WI38 (cell line): Measurements from ENCODE around the gene MCF2L2.

Experiments used
- H3K4me3 ChIP-seq: 2 replicates; pipeline ENCODE4 v1.5.1; 2011; ENCODE audit warnings: low read depth, mild to moderate bottlenecking, control low read depth, low read length
- TF ChIP-seq, protein P1 (sequence below): IDR thresholded peaks from 2 replicates; pipeline ENCODE4 v1.5.1; 2012; ENCODE audit warnings: low read depth, mild to moderate bottlenecking, control low read depth, low read length

MCF2L2 gene

DNA sequence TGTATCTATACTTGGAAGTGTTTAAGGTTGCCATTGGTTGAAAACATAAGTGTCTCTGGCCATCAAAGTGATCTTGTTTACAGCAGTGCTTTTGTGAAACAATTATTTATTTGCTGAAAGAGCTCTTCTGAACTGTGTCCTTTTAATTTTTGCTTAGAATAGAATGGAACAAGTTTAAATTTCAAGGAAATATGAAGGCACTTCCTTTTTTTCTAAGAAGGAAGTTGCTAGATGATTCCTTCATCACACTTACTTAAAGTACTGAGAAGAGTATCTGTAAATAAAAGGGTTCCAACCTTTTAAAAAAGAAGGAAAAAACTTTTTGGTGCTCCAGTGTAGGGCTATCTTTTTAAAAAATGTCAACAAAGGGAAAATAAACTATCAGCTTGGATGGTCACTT is 155.6 kb downstream of the MCF2L2 start:
- TF ChIP-seq, protein P1, sequence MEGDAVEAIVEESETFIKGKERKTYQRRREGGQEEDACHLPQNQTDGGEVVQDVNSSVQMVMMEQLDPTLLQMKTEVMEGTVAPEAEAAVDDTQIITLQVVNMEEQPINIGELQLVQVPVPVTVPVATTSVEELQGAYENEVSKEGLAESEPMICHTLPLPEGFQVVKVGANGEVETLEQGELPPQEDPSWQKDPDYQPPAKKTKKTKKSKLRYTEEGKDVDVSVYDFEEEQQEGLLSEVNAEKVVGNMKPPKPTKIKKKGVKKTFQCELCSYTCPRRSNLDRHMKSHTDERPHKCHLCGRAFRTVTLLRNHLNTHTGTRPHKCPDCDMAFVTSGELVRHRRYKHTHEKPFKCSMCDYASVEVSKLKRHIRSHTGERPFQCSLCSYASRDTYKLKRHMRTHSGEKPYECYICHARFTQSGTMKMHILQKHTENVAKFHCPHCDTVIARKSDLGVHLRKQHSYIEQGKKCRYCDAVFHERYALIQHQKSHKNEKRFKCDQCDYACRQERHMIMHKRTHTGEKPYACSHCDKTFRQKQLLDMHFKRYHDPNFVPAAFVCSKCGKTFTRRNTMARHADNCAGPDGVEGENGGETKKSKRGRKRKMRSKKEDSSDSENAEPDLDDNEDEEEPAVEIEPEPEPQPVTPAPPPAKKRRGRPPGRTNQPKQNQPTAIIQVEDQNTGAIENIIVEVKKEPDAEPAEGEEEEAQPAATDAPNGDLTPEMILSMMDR = no peak
- H3K4me3 ChIP-seq = no peak overlapping the region

DNA sequence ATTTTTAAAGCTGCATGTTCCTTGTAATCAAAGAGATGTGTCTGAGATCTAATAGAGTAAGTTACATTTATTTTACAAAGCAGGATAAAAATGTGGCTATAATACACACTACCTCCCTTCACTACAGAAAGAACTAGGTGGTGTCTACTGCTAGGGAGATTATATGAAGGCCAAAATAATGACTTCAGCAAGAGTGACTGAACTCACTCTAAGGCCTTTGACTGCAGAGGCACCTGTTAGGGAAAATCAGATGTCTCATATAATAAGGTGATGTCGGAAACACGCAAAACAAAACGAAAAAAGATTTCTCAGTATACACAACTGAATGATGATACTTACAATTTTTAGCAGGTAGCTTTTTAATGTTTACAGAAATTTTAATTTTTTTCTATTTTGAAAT is 156.3 kb downstream of the MCF2L2 start:
- TF ChIP-seq, protein P1 = no peak
- no peak overlapping the region for H3K4me3 ChIP-seq

DNA sequence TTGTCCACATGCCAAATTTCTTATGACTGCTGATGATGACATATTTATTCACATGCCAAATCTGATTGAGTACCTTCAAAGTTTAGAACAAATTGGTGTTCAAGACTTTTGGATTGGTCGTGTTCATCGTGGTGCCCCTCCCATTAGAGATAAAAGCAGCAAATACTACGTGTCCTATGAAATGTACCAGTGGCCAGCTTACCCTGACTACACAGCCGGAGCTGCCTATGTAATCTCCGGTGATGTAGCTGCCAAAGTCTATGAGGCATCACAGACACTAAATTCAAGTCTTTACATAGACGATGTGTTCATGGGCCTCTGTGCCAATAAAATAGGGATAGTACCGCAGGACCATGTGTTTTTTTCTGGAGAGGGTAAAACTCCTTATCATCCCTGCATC is 158.1 kb downstream of the MCF2L2 start:
- TF ChIP-seq, protein P1 = no peak
- H3K4me3 ChIP-seq = no peak overlapping the region

DNA sequence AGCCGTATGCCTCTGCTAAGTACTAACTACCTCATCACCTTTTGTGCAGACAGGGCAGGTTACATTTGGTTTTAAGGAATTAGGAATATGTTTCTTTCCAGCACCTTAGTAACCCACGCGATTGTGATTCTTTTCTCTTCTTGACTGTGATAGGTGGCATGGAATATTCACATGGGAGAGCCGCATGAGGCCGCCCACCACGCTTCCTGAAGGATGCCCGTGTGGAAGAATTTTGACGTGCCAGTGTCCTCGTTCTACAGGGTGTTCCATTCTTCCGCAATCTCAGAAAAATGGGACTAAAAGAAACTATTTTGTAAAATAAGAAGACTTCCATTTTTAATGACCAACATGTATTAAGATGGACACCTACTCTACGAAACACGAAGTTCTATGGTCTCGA is 159.1 kb downstream of the MCF2L2 start:
- no peak overlapping the region for H3K4me3 ChIP-seq
- TF ChIP-seq, protein P1 = no peak

DNA sequence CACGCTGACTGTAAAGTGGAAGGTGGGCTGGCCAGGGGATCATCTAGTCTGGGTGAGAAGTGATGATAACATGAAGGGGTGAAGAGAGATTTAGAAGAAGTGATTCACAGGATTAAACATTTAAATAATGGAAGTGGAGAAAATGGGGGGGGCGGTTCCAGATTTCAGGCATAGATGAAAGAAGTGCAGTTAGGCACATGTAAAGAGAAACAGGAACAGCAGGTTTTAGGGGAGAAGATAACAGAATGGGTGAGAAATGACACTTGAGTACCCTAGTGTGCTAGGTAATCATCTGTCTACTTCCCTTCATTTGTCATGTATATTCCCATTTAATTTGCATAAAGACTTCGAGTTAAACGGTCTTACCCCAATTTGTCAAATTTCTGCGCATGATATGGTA is 160.1 kb downstream of the MCF2L2 start:
- TF ChIP-seq, protein P1 = no peak
- H3K4me3 ChIP-seq = no peak overlapping the region

DNA sequence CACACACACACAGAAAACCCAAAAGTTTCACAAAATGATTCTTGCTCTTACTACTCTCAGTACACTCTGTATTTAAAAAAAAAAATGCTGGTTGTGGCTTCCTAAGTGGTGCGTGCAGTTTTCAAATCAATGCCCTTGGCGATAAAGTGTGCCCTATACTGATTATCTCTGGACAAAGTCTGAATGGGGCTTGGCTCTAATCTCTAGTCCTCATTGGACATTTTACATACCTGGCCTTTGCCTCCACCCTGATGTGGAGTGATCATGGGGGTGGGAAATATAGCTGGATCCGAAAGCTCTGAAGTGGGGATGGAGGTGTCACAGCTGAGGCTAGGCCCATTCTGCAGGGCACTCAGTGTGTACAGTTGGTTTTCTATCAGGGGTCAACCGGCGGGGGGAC is 161.3 kb downstream of the MCF2L2 start:
- no peak overlapping the region for H3K4me3 ChIP-seq
- TF ChIP-seq, protein P1 = no peak

DNA sequence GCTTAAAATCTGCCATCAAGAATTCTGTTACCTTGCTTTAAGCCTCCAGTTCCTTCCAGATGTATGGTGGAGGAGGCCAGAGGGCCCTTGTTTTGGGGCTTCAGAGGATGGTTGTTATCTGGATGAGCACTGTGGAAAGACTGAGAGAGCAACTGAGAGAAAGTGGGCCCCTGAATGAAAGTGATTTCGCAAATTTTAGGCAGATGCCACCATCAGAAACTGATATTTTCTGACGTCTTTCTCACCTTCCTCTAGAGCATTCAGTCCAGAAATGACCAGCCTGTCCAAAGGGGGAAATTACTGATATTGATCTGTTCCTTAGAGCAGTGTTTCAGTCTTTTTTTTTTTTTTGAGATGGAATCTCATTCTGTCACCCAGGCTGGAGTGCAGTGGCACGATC is 162.0 kb downstream of the MCF2L2 start:
- TF ChIP-seq, protein P1 = no peak
- no peak overlapping the region for H3K4me3 ChIP-seq
